Mononuclear cell (primary cell): ENCODE data around the gene MYO9B. TPM values are rescaled to one million over a fixed set of nuclear protein-coding genes. Genes with fewer than 3 reads are reported as not detected.
"Not testable (repeated sequence)": the region's sequence is repeated elsewhere in the genome, so short reads cannot be mapped to it uniquely, and the experiment has no call there.

ENCODE experiments used
- H3K27me3 ChIP-seq: 2 replicates; pipeline ENCODE4 v1.6.0; 2011; ENCODE audit warnings: low read length, control low read depth; ENCODE audit not compliant: insufficient read depth
- H3K4me1 ChIP-seq: 2 replicates; pipeline ENCODE4 v1.5.1; 2011; ENCODE audit warnings: mild to moderate bottlenecking, low read length, control low read depth; ENCODE audit not compliant: insufficient read depth
- H3K4me3 ChIP-seq: 2 replicates; pipeline ENCODE4 v1.5.1; 2011; ENCODE audit warnings: mild to moderate bottlenecking, low read length, moderate library complexity
- H3K9me3 ChIP-seq: 2 replicates; pipeline ENCODE4 v1.5.1; 2011; ENCODE audit warnings: low read depth, mild to moderate bottlenecking, control low read depth, low read length
- total RNA-seq: library from RNA; depleted of rRNA; stranded (reverse); fragments of >200 nt; gene quantifications from one replicate; pipeline ENCODE4 v1.2.3, GENCODE V29; 2012

Gene MYO9B
- total RNA-seq, 1 donor = 197 TPM

GRCh38 chr19:17180997-17181702 lies 105.6 kb downstream of the MYO9B start:
- Histone ChIP-seq H3K27me3 (no peaks in the 10 kb centered on the region), H3K9me3 (no peaks in the 10 kb centered on the region), H3K4me3 (no peak overlapping the region), H3K4me1 (peaks cover 30% of the 10 kb centered on the region)

DNA sequence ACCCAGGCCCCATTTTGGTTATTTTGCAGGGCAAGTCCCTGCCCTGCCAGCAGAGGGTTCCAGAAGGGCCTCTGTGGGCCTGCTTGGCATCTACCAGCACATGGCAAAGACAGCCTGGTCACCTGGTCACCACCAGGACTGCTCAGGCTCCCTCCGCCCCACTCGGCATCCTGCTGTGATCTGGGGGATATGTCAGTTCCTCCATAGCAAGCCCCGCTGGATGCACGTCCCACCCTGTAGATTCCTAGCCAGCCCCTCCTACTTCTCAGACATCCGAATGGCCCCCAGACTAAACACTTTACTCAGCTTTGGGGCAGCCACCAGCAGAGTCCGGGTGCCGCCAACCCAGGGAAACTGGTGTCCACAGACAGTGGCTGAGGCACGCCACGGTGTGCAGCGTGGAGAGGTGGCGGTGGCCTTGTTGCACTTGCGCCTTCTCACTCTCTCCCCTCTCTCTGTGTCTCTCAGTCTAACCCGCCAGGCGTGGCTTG lies 107.7 kb downstream of the MYO9B start:
- H3K4me3 ChIP-seq = no peak overlapping the region
- no peaks in the 10 kb centered on the region for H3K27me3 ChIP-seq
- no peaks in the 10 kb centered on the region for H3K9me3 ChIP-seq
- peaks cover 30% of the 10 kb centered on the region for H3K4me1 ChIP-seq

- H3K4me1 ChIP-seq = peaks cover 30% of the 10 kb centered on the region
- H3K4me3 ChIP-seq = no peak overlapping the region
- H3K27me3 ChIP-seq = no peaks in the 10 kb centered on the region
- no peaks in the 10 kb centered on the region for H3K9me3 ChIP-seq
Measured at GRCh38 chr19:17183858-17184321, 108.3 kb downstream of the MYO9B start.

DNA sequence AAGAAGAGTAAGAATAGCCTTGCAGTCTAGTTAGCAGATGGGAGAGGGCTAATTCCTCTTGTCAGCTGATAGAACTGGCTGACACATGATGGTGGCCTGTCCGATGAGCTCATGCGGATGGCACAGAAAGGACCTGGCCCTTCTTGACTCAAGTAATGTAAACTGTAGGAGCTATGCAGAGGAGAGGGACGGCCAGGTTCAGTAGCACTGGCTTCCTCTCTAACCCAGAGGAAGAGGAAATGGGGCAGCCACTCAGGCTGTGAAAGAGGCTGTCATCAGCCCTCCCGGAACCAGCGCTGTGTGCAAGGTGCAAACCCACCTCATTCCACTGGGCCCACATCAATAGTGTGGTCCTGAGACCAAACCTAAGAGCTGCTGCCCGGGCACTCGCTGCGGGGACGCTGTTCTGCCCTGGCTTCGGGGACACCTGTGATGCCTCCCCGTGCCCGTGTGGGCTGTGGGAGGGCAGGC lies 108.8 kb downstream of the MYO9B start:
- Histone ChIP-seq H3K9me3 (no peaks in the 10 kb centered on the region), H3K4me3 (no peak overlapping the region), H3K27me3 (no peaks in the 10 kb centered on the region), H3K4me1 (peaks cover 30% of the 10 kb centered on the region)

GRCh38 chr19:17185590-17185989 lies 110.0 kb downstream of the MYO9B start:
- Histone ChIP-seq H3K4me1 (peaks cover 30% of the 10 kb centered on the region), H3K4me3 (no peak overlapping the region), H3K27me3 (no peaks in the 10 kb centered on the region), H3K9me3 (no peaks in the 10 kb centered on the region)

DNA sequence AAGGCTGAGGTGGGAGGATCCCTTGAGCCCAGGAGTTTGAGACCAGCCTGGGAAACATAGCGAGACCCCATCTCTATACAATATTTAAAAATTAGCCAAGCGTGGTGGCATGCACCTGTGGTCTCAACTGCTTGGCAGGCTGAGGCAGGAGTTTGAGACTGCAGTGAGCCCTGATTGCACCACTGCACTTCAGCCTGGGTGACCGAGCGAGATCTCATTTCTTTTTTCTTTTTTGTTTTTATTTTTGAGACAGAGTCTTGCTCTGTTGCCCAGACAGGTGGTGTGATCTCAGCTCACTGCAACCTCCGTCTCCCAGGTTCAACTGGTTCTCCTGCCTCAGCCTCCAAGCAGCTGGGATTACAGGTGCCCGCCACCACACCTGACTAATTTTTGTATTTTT lies 116.2 kb downstream of the MYO9B start:
- not testable (repeated sequence) for H3K4me1 ChIP-seq, H3K4me3 ChIP-seq, H3K27me3 ChIP-seq, H3K9me3 ChIP-seq

DNA sequence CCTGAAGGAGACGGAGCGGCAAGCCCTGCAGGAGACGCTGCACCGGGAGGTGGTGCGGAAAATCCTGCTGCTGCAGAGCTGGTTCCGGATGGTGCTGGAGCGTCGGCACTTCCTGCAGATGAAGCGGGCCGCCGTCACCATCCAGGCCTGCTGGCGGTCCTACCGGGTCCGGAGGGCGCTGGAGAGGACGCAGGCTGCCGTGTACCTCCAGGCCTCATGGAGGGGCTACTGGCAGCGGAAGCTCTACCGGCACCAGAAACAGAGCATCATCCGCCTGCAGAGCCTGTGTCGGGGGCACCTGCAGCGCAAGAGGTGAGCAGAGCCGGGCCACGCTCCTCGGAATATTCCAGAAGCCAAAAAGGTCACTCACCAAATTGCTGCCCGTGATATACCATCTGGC lies 117.2 kb downstream of the MYO9B start:
- no peak overlapping the region for H3K4me3 ChIP-seq
- no peaks in the 10 kb centered on the region for H3K4me1 ChIP-seq
- no peaks in the 10 kb centered on the region for H3K27me3 ChIP-seq
- no peaks in the 10 kb centered on the region for H3K9me3 ChIP-seq

GRCh38 chr19:17194608-17195007 lies 119.0 kb downstream of the MYO9B start:
- Histone ChIP-seq H3K4me3 (no peak overlapping the region), H3K9me3 (no peaks in the 10 kb centered on the region), H3K4me1 (no peaks in the 10 kb centered on the region), H3K27me3 (no peaks in the 10 kb centered on the region)

DNA sequence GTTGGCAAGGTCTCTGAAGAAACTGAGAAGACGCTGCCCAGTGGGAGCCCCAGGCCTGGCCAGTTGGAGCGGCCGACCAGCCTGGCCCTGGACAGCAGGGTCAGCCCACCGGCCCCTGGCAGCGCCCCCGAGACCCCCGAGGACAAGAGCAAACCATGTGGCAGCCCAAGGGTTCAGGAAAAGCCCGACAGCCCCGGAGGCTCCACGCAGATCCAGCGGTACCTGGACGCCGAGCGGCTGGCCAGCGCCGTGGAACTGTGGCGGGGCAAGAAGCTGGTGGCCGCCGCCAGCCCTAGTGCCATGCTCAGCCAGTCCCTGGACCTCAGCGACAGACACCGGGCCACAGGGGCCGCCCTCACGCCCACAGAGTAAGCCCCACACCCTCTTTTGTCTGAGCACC lies 119.5 kb downstream of the MYO9B start:
- no peaks in the 10 kb centered on the region for H3K9me3 ChIP-seq

DNA sequence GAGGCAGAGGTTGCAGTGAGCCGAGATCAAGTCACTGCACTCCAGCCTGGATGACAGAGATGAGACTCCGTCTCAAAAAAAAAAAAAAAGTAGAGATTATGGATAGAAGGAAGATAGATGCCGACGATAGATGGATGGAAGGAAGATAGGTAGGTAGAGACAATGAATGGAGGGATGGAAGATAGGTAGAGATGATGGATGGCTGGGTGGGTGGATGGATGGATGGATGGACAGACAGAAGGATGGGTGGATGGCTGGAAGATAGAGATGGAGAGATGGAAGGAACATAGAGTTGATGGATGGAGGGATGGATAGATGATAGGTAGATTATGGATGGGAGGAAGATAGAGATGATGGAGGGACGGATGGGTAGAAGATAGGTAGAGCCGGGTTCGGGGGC lies 121.0 kb downstream of the MYO9B start:
- no peak overlapping the region for H3K4me3 ChIP-seq
- no peaks in the 10 kb centered on the region for H3K4me1 ChIP-seq
- H3K9me3 ChIP-seq = no peaks in the 10 kb centered on the region
- no peaks in the 10 kb centered on the region for H3K27me3 ChIP-seq

More for the DNA sequence above, 119.5 kb downstream of the MYO9B start:
- Histone ChIP-seq H3K4me3 (no peak overlapping the region), H3K27me3 (no peaks in the 10 kb centered on the region), H3K4me1 (no peaks in the 10 kb centered on the region)

- H3K9me3 ChIP-seq = no peaks in the 10 kb centered on the region
- H3K27me3 ChIP-seq = no peaks in the 10 kb centered on the region
- no peak overlapping the region for H3K4me3 ChIP-seq
- H3K4me1 ChIP-seq = no peaks in the 10 kb centered on the region
Measured at GRCh38 chr19:17197666-17198065, 122.1 kb downstream of the MYO9B start.

DNA sequence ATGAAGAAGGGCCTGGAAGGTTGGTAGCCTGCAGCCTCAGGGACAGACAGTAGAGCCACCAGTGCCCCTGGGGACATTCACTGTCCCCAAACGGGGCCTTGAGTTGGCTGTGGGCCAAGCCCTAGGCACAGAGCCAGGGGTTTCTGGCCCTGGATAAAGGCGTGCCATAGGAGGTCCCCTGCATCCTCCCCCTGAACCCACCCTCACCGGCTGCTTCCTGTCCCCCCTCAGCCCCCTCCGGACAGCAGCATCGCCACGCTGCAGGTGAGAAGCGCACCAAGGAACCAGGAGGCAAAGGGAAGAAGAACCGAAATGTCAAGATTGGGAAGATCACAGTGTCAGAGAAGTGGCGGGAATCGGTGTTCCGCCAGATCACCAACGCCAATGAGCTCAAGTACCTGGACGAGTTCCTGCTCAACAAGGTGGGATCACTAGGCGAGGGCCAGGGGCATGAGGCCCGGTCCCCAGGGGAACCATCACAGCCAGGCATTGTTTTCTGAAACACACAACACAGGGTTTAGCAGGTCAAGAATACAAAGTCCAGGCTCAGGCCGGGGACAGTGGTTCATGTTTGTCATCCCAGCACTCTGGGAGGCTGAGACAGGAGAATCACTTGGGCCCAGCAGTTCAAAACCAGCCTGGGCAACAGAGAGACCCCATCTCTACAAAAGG lies 125.0 kb downstream of the MYO9B start:
- H3K27me3 ChIP-seq = no peaks in the 10 kb centered on the region
- no peak overlapping the region for H3K4me3 ChIP-seq
- no peaks in the 10 kb centered on the region for H3K4me1 ChIP-seq
- H3K9me3 ChIP-seq = no peaks in the 10 kb centered on the region

- H3K9me3 ChIP-seq = no peaks in the 10 kb centered on the region
- H3K4me3 ChIP-seq = no peak overlapping the region
- no peaks in the 10 kb centered on the region for H3K4me1 ChIP-seq
- H3K27me3 ChIP-seq = no peaks in the 10 kb centered on the region
Measured at GRCh38 chr19:17202249-17202648, 126.7 kb downstream of the MYO9B start.

DNA sequence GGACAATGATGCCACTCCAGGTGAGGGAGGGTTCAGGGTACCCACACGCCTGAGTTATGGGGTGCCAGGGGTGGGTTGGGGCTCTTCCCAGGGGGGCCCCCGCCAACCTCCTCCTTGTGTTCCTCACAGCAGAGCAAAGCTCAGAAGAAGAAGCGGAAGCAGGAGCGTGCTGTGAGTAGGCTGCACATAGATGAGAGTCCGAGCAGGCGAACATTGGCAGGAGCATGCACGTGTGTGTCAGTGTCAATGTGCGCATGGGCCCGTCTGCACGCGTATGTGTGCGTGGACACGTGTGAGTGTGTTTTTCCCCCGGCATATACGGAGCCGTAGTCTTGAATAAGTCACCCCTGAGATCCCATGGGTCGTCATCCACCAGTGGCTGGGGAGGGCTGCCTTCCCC lies 127.1 kb downstream of the MYO9B start:
- Histone ChIP-seq H3K27me3 (no peaks in the 10 kb centered on the region), H3K4me1 (no peaks in the 10 kb centered on the region), H3K9me3 (no peaks in the 10 kb centered on the region), H3K4me3 (no peak overlapping the region)

- H3K27me3 ChIP-seq = no peaks in the 10 kb centered on the region
- H3K4me1 ChIP-seq = no peaks in the 10 kb centered on the region
- H3K4me3 ChIP-seq = no peak overlapping the region
- no peaks in the 10 kb centered on the region for H3K9me3 ChIP-seq
Measured at GRCh38 chr19:17205237-17206140, 129.9 kb downstream of the MYO9B start.
